Cardiac fibroblast (primary cell): Measurements from ENCODE around the gene TSPAN7.
A peak's percentile ranks its signal among the peaks of the same experiment; 100 is the strongest.

ENCODE experiments used
- DNase-seq, 2 donors: peaks; one replicate each; pipeline versions ENCODE4 v3.0.0 to v3.0.0-alpha.2; 2010; ENCODE audit warnings: low read depth in 2 of 2
- H3K4me3 ChIP-seq, 2 donors: replicated peaks in 1 of 2; 1 replicate in 1 of 2; 2 replicates in 1 of 2; pipeline ENCODE4 v1.5.1; 2011; ENCODE audit warnings: low read depth in 2 of 2, low read length in 2 of 2, mild to moderate bottlenecking in 2 of 2, moderate library complexity in 1 of 2
- TF ChIP-seq, protein P1 (sequence below): IDR thresholded peaks from one replicate; pipeline ENCODE4 v1.5.1; 2011; ENCODE audit warnings: low read depth, mild to moderate bottlenecking, low read length, inconsistent platforms

Gene TSPAN7

GRCh38 chrX:38620623-38621022 is 59.3 kb downstream of the TSPAN7 start:
- no peak for DNase-seq
- H3K4me3 ChIP-seq = no peak overlapping the region
- TF ChIP-seq, protein P1, sequence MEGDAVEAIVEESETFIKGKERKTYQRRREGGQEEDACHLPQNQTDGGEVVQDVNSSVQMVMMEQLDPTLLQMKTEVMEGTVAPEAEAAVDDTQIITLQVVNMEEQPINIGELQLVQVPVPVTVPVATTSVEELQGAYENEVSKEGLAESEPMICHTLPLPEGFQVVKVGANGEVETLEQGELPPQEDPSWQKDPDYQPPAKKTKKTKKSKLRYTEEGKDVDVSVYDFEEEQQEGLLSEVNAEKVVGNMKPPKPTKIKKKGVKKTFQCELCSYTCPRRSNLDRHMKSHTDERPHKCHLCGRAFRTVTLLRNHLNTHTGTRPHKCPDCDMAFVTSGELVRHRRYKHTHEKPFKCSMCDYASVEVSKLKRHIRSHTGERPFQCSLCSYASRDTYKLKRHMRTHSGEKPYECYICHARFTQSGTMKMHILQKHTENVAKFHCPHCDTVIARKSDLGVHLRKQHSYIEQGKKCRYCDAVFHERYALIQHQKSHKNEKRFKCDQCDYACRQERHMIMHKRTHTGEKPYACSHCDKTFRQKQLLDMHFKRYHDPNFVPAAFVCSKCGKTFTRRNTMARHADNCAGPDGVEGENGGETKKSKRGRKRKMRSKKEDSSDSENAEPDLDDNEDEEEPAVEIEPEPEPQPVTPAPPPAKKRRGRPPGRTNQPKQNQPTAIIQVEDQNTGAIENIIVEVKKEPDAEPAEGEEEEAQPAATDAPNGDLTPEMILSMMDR = no peak

DNA sequence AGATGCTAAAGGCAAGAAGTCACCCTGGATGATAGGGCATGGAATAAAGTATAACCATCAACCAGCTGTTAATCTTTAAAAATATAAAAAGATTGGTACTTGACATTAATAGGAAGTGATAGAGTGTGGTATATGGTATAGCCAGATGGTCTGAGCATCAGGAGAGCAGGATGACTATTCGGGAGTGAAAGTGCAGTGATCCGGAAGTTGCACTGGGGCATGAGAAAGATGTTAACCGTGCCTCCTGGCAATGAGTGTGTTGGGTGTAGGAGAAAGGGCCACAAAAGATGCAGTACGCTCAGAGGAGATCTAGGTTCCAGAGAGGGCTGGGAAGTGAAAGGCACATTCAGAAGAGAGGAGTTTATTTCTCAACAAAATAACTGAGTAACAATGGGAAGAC is 65.0 kb downstream of the TSPAN7 start:
- TF ChIP-seq, protein P1 = no peak
- H3K4me3 ChIP-seq = no peak overlapping the region
- DNase-seq = no peak

DNA sequence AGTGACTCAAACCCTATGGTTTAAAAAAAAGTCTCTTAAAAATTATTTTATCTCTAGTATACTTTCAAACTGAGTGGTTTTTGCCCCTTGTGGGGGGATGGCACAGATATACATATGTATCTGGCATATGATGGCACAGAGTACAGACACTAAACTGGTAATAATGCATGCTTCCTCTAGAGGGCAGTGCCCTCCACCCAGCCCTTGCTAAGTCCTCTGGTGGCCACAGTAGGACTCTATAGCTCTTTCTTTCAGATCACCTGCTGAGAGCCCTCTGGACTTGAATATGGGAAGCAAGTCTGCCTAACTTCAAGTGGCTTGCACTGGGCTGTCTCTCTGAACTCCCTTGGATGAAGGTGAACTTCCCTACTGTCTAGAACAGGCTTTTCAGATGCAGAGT is 66.3 kb downstream of the TSPAN7 start:
- no peak overlapping the region for H3K4me3 ChIP-seq
- TF ChIP-seq, protein P1 = peak; percentile 62
- peak; percentile 0 to 42 for DNase-seq

DNA sequence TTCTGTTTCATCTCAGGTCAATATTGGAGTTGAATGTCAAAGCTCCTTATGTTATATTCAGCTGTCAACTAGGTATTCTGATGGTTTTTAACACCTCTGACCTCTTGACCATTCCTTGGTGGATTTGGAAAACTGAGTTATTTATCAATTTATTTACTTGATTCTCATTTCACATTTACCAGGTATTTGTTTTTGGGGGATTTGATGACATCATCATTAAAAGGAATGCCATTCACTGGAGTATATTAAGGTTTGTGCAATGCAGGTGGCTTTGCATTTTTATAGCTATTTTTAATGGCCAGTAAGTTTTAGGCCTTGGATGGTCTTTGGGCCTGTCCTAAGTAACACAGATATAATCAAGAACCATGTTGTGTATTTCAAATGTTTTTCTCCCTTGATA is 67.2 kb downstream of the TSPAN7 start:
- no peak for DNase-seq
- TF ChIP-seq, protein P1 = no peak
- no peak overlapping the region for H3K4me3 ChIP-seq

- TF ChIP-seq, protein P1 = no peak
- no peak for DNase-seq
These were observed 71.2 kb downstream of the TSPAN7 start for GRCh38 chrX:38632516-38632915.

GRCh38 chrX:38634665-38635064 is 73.3 kb downstream of the TSPAN7 start:
- no peak overlapping the region for H3K4me3 ChIP-seq
- TF ChIP-seq, protein P1 = no peak
- no peak for DNase-seq

More at GRCh38 chrX:38632516-38632915, 71.2 kb downstream of the TSPAN7 start:
- no peak overlapping the region for H3K4me3 ChIP-seq
